GM12891 (cell line): ENCODE results near the gene MYEOV.

Source experiments
- DNase-seq: peaks from one replicate; pipeline ENCODE4 v3.0.0; 2011; ENCODE audit warnings: low spot score; ENCODE audit not compliant: insufficient read length
- FAIRE-seq: peaks from 2 replicates; lab custom pipeline; 2011; peaks lifted over from hg19 to GRCh38; lab: Jason Lieb, UNC
- PAX5 ChIP-seq: IDR thresholded peaks from 2 replicates; pipeline ENCODE4 v1.6.1; 2011; ENCODE audit warnings: low read length, moderate library complexity, mild to moderate bottlenecking; ENCODE audit not compliant: insufficient read depth, severe bottlenecking
- POLR2A ChIP-seq: IDR thresholded peaks from 2 replicates; pipeline ENCODE4 v1.6.1; 2011; ENCODE audit warnings: low read depth, low read length, control low read depth
- POLR2AphosphoS5 ChIP-seq: IDR thresholded peaks from 2 replicates; pipeline ENCODE4 v1.6.1; 2011; ENCODE audit warnings: low read depth, low read length, control low read depth
- POU2F2 ChIP-seq: IDR thresholded peaks from 2 replicates; pipeline ENCODE4 v1.6.1; 2011; ENCODE audit warnings: low read depth, mild to moderate bottlenecking, control low read depth, low read length, moderate library complexity
- SPI1 ChIP-seq: IDR thresholded peaks from 2 replicates; pipeline ENCODE4 v1.6.1; 2011; ENCODE audit warnings: low read depth, low read length, control low read depth
- TAF1 ChIP-seq: IDR thresholded peaks from 2 replicates; pipeline ENCODE4 v1.6.1; 2011; ENCODE audit warnings: low read depth, low read length, control low read depth

The MYEOV gene

DNA sequence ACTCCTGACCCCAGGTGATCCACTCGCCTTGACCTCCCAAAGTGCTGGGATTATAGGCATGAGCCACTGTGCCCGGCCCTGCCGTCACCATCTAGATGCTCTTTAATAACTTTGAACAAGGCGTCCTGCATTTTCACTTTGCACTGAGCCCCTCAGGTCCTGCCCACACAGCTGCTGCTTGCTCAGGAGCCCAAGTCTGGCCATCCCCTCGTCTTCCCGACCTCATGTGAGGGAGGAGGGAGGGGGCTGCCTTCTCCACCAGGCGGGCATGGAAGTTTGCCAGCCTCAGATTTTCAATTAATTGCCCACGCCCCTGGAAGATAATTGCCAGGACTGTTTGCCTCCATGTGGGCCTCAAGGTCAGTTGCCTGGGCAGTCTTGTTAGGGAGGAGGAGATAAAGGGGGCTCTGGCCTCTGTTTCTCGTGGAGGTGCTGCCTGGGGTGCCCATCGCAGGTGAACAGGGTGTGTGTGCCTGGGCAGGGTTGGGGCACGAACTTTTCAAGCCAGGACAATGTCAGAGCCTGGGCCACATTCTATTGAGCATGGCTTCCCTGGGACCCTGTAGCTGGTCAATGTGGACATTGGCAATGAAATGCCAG, 27.9 kb upstream of the MYEOV start:
- TF ChIP-seq POU2F2, result no peak
- TF ChIP-seq TAF1, result no peak
- no peak for TF ChIP-seq SPI1
- no peak for TF ChIP-seq POLR2AphosphoS5
- no peak for DNase-seq
- FAIRE-seq, result no peak

DNA sequence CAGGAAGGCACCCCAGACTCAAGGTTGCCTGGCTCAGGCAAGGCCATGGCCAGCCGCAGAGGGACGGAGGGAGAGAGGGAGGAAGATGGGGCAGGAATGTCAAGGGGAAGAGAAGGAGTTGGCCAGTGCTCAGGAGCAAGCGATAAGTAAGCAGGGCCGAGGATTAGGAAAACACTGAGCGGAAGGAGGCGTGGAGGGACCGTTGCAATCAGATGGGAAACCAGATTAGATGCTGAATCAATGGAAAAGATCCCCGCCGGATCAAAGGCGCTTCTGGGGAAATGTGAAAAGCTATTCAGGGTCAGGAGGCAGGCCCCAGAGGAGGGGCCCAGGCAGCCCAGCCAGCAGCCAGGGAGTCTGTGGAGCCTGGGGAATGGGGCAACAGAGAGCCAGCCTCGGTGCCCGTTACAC, 26.6 kb upstream of the MYEOV start:
- FAIRE-seq (no peak), DNase-seq (no peak)
- TF ChIP-seq TAF1 (no peak), POLR2AphosphoS5 (no peak), PAX5 (no peak), POU2F2 (no peak), SPI1 (no peak), POLR2A (no peak)

DNA sequence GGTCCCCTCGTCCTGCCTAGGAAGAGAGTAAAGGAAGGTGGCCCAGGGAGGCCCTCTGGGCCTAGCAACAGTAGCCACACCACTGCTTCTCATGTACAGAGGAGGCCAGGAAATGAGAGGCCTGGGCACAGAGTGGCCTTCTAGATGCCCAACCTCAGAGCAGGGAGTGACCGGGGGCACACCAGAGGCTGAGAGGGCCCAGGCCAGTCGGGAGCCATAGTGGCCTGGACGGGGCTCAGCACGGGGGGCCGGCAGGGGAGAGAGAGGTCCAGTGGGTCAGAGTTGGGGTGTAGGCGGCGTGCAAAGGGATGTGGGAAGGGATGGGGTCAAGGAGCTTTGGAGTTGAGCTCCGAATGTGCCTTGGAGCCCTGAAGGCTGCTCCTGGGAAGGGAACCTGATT, 25.0 kb upstream of the MYEOV start:
- no peak for FAIRE-seq
- DNase-seq, result no peak
- TF ChIP-seq POLR2A (no peak), POLR2AphosphoS5 (no peak), PAX5 (no peak)

DNA sequence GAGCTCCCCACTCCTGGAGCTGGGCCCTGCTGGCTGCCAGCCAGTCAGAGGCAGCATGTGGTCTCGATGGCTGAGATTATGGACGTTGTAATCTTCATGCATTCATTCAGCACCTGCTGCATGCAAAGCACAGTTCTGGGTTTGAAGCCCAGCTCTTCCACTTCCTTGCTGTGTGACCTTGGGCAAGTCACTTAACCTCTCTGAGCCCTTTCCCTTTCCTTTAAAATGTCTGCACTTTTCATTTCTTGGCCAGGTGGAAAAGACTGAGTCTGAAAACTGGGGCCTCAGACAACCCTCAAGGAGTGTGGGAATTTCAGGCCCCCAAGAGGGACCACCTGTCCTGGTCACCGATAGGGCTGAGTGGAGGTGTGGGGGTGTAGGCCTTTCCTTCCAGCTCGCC, 24.6 kb upstream of the MYEOV start:
- no peak for TF ChIP-seq SPI1
- no peak for TF ChIP-seq PAX5
- TF ChIP-seq POLR2A, result no peak
- FAIRE-seq (no peak), DNase-seq (no peak)

DNA sequence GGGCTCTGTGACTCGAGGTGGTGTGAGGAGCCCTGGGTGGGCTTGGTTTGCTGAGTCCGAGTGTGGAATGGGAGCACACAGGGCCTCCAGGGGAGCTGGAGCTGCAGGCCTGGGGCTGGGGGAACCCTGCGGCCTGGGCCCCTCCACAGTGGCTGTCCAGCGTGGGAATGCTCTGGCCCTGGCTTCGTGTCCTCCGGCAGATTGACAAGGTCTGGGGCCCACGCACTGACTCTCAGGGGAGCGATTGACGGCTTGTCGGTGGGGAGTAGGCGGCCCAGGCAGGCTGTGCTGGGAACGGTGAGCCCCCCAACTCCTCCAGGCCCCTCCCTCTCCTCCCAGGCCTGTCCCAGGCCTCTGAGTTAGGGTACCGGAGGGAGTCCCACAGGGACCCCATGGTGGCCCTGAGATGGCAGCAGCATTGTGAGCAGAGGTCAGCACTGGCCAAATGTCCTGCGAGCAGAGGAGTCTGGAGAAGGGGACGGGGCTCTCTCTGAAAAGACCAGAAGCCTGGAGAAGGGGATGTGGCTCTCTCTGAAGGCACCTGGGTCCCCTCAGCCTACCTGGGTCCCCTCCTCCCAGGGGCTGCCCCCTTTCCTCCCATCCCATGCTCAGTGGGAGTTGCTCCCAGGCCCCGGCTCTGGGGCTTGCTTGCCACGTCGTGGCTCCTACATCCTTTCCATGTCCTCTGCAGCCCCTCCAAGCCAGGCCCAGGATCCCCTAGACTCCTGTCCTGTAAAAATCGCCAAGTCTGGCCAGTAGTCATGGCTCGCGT, 23.8 kb upstream of the MYEOV start:
- TF ChIP-seq SPI1 (no peak), POU2F2 (no peak), PAX5 (no peak), POLR2A (no peak), POLR2AphosphoS5 (no peak), TAF1 (no peak)
- FAIRE-seq, result no peak

DNA sequence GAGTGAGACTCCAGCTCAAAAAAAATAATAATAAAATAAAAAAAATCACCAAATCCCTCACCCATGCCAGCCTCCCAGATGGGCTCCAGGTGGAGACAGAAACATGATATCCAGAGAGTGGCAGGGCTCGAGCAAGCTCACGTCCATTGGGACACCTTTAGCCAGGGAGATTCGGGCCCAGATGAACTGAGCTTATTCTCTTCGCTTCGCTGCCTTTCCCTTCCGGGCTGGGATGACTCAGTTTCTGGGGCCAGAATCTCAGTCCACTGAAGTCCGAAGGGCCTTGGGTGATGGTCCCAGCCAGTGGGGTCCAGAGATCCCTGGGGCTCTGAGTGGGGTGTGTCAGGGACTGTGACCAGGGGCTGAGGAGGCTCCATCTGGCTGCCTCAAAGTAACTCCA, 23.0 kb upstream of the MYEOV start:
- no peak for TF ChIP-seq SPI1
- TF ChIP-seq POU2F2, result no peak
- no peak for TF ChIP-seq POLR2A
- no peak for TF ChIP-seq PAX5
- TF ChIP-seq POLR2AphosphoS5, result no peak
- TF ChIP-seq TAF1, result no peak
- no peak for FAIRE-seq
- no peak for DNase-seq

More for the DNA sequence above, 23.8 kb upstream of the MYEOV start:
- DNase-seq, result no peak

DNA sequence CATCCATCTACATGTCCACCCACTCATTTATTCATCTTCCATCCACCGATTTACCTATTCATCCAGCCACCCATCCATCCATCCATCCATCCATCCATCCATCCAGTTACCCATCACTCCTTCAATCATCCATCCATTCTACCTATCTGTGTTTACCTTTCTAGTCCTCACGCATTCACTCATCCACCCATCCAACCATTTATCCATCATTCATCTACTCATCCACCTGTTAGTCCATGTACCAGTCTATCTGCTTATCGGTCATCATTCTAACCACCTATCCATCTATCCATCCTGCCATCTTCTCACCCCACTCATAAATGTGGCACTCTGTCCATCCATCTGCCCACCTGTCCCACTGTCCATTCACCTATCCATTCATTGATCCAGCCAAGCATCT, 21.9 kb upstream of the MYEOV start:
- TF ChIP-seq SPI1 (no peak), POU2F2 (no peak), POLR2AphosphoS5 (no peak), POLR2A (no peak), PAX5 (no peak), TAF1 (no peak)
- FAIRE-seq (no peak), DNase-seq (no peak)

DNA sequence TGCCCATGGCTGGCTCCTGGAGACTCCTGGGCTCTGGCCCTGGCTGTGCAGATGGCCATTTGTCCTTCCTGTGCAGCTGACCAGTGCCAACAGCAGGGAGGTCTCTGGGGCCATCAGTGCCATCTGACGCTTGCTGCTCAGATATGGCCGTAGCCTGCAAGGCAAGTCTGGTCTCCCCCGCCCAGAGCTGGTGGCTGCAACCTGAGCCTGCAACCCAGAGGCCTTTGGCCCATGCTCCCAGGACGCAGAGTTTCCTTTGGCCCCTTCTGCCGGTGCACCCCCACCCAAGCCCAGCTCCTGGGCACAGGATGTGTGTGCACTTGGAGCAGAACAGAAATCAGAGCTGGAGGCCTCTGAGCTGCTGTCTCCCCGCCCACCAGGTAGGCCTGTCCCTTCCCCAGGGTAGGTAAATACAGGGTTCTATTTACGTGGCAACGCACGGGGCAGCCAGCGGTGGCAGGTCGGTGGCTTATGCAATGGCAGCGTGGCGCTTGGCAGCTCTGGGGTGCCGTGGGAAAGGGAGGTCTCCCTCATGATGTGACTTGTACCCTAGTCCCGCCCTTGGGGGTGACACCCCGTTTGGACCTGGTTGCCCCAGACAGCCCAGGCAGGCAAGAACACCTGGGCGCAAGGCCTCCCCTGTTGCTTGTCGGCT, 21.0 kb upstream of the MYEOV start:
- DNase-seq (no peak), FAIRE-seq (no peak)
- TF ChIP-seq POU2F2 (no peak), POLR2A (no peak), SPI1 (no peak), TAF1 (no peak), POLR2AphosphoS5 (no peak), PAX5 (no peak)

DNA sequence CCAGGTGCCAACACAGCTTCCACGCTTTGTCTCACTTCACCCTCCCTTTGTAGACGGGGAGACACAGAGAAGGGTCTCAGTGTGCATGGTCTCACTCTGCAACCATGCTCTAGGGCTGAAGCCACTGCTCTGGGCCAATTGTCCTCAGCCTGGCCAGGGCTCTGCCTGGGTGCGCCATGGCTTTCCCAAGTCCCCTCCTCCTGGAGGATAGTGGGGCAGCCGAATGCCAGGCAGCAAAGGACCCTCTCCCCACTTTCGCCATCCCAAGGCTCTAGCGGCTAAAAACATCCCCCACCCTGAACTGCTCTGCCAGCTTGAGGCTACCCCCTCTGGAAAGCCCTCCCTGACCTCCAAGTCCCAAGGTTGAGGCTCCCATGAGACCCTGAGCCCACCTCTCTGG, 20.4 kb upstream of the MYEOV start:
- DNase-seq (no peak), FAIRE-seq (no peak)
- no peak for TF ChIP-seq TAF1

DNA sequence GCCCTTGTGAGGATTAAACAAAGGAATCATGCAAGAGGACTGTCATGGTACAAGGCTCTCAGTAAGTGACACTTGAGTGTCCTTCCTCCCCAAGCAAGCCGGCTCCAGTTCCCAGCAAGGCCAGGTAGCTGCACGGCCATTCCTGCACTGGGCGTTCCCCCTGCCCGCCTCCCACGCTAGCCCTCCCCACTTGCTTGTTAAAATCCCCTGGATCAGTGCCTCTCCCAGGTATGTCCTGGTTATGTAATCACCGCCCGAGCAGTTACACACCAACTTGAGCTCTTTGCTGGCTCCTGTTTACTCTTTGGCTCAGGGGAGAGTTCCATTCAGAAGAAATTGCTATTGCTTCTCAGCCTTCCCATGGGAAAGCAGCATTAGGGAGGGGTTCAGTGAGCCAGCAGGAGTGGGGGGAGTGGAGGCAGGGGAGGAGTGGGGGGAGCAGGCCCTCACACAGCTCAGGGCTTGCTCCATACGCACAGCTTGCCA, 19.4 kb upstream of the MYEOV start:
- DNase-seq (no peak), FAIRE-seq (no peak)
- TF ChIP-seq PAX5, result no peak
- TF ChIP-seq TAF1, result no peak
- no peak for TF ChIP-seq SPI1
- no peak for TF ChIP-seq POU2F2
- no peak for TF ChIP-seq POLR2A
- TF ChIP-seq POLR2AphosphoS5, result no peak

DNA sequence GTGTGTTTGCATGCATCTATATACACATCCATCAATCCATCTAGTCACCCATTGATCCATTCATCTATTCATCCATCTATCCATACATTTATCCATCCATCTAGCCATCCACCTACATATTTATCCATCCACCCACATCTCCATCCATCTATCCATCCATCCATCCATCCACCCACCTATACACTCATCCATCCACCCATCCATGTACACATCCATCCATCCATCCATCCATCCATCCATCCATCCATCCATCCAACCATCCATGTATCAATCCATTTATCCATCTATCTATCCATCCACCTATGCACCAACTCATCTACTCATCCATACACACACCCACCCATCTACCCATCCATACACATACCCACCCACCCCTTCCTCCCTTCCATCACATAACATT, 18.8 kb upstream of the MYEOV start:
- FAIRE-seq, result no peak
- TF ChIP-seq PAX5 (no peak), TAF1 (no peak), POU2F2 (no peak), SPI1 (no peak)
- DNase-seq, result no peak
